HG03175 (cell line): Measurements from ENCODE around the gene ARFGEF3.

Experiments used
- ATAC-seq: cut with Tn5 transposase; IDR thresholded peaks from one replicate; pipeline ENCODE4 v1.9.1; 2021; ENCODE audit warnings: mild to moderate bottlenecking, moderate library complexity; ENCODE audit not compliant: unreplicated experiment

ARFGEF3 gene

GRCh38 chr6:138238368-138238767 lies 76.6 kb downstream of the ARFGEF3 start:
- ATAC-seq, result no peak

- ATAC-seq, result no peak
Observed at GRCh38 chr6:138239774-138240173, 78.0 kb downstream of the ARFGEF3 start.

GRCh38 chr6:138240476-138241245 lies 78.9 kb downstream of the ARFGEF3 start:
- no peak for ATAC-seq

- no peak for ATAC-seq
Observed at GRCh38 chr6:138241381-138241780, 79.6 kb downstream of the ARFGEF3 start.

- ATAC-seq, result no peak
Observed at GRCh38 chr6:138241934-138242333, 80.2 kb downstream of the ARFGEF3 start.

- ATAC-seq, result no peak
Observed at GRCh38 chr6:138242987-138243592, 81.4 kb downstream of the ARFGEF3 start.

GRCh38 chr6:138245751-138246150 lies 84.0 kb downstream of the ARFGEF3 start:
- ATAC-seq, result no peak

- ATAC-seq, result no peak
Observed at GRCh38 chr6:138246650-138247440, 85.1 kb downstream of the ARFGEF3 start.

- no peak for ATAC-seq
Observed at GRCh38 chr6:138248011-138248410, 86.3 kb downstream of the ARFGEF3 start.

- no peak for ATAC-seq
Observed at GRCh38 chr6:138248878-138249277, 87.1 kb downstream of the ARFGEF3 start.

GRCh38 chr6:138250053-138250452 lies 88.3 kb downstream of the ARFGEF3 start:
- no peak for ATAC-seq

- no peak for ATAC-seq
Observed at GRCh38 chr6:138250513-138251247, 88.9 kb downstream of the ARFGEF3 start.

GRCh38 chr6:138253731-138254130 lies 92.0 kb downstream of the ARFGEF3 start:
- ATAC-seq, result no peak

- no peak for ATAC-seq
Observed at GRCh38 chr6:138255443-138255842, 93.7 kb downstream of the ARFGEF3 start.

GRCh38 chr6:138257638-138258040 lies 95.9 kb downstream of the ARFGEF3 start:
- ATAC-seq, result no peak

GRCh38 chr6:138258197-138258596 lies 96.5 kb downstream of the ARFGEF3 start:
- ATAC-seq, result no peak

GRCh38 chr6:138258991-138259390 lies 97.3 kb downstream of the ARFGEF3 start:
- no peak for ATAC-seq

GRCh38 chr6:138261116-138261780 lies 99.5 kb downstream of the ARFGEF3 start:
- no peak for ATAC-seq

- no peak for ATAC-seq
Observed at GRCh38 chr6:138263963-138264362, 102.2 kb downstream of the ARFGEF3 start.

- no peak for ATAC-seq
Observed at GRCh38 chr6:138264372-138264880, 102.7 kb downstream of the ARFGEF3 start.
